HEK293 (cell line): Measurements from ENCODE around the gene POLR2E.

Source experiments
- CTCF ChIA-PET: fragments of 350-600 bp; formaldehyde crosslinking; extraction: SDS; loops from one replicate; lab custom pipeline; 2021; ENCODE audit warnings: antibody characterized with exemption; lab: Yijun Ruan, JAX
- POLR2A ChIA-PET: fragments of 300-600 bp; formaldehyde crosslinking; extraction: SDS; loops from one replicate; lab custom pipeline; 2020; ENCODE audit warnings: antibody characterized with exemption, inconsistent platforms; lab: Yijun Ruan, JAX
- H3K27ac ChIP-seq: fragments of 200-500 bp; sonication (Bioruptor generic); 2 replicates; pipeline ENCODE4 v1.5.1; 2014; ENCODE audit warnings: low read depth, low read length, control low read depth, inconsistent platforms; ENCODE audit errors: extremely low read depth
- H3K36me3 ChIP-seq, 2 experiments: fragments of 200-500 bp in 1 of 2; sonication (Bioruptor generic) in 1 of 2; 1 replicate in 1 of 2; 2 replicates in 1 of 2; pipeline ENCODE4 v1.5.1; 2014 to 2017; ENCODE audit warnings: inconsistent platforms in 2 of 2, low read length in 2 of 2; ENCODE audit not compliant: control insufficient read depth in 2 of 2, insufficient read depth in 1 of 2
- H3K4me1 ChIP-seq: fragments of 200-500 bp; sonication (Bioruptor generic); 2 replicates; pipeline ENCODE4 v1.5.1; 2014; ENCODE audit warnings: mild to moderate bottlenecking, low read length, inconsistent platforms; ENCODE audit not compliant: control insufficient read depth, insufficient read depth
- H3K4me3 ChIP-seq: 2 replicates; pipeline ENCODE4 v1.5.1; 2011; ENCODE audit warnings: low read depth, mild to moderate bottlenecking, control low read depth, low read length, moderate library complexity
- H3K9me3 ChIP-seq: fragments of 200-500 bp; sonication (Bioruptor generic); 2 replicates; pipeline ENCODE4 v1.5.1; 2014; ENCODE audit warnings: low read depth, low read length, inconsistent platforms; ENCODE audit not compliant: control insufficient read depth, insufficient read depth
- EGR2 ChIP-seq: fragments of 450-650 bp; formaldehyde crosslinking; IDR thresholded peaks from 2 replicates; pipeline ENCODE4 v1.5.1; 2016; ENCODE audit warnings: low read depth, missing biosample characterization, missing genetic modification characterization
- KLF16 ChIP-seq: fragments of 450-650 bp; formaldehyde crosslinking; IDR thresholded peaks from 2 replicates; pipeline ENCODE4 v1.5.1; 2017; ENCODE audit warnings: missing biosample characterization, missing genetic modification characterization
- MZF1 ChIP-seq: fragments of 450-650 bp; formaldehyde crosslinking; IDR thresholded peaks from 2 replicates; pipeline ENCODE4 v1.5.1; 2017; ENCODE audit warnings: missing biosample characterization, missing genetic modification characterization, borderline replicate concordance
- SP3 ChIP-seq: fragments of 450-650 bp; formaldehyde crosslinking; IDR thresholded peaks from 2 replicates; pipeline ENCODE4 v1.5.1; 2016; ENCODE audit warnings: missing biosample characterization, missing genetic modification characterization
- ZBTB6 ChIP-seq: fragments of 450-650 bp; formaldehyde crosslinking; IDR thresholded peaks from 2 replicates; pipeline ENCODE4 v1.5.1; 2017; ENCODE audit warnings: missing biosample characterization, missing genetic modification characterization
- ZFP37 ChIP-seq: fragments of 450-650 bp; formaldehyde crosslinking; IDR thresholded peaks from 2 replicates; pipeline ENCODE4 v1.5.1; 2016; ENCODE audit warnings: missing biosample characterization, missing genetic modification characterization
- ZIC2 ChIP-seq: fragments of 450-650 bp; formaldehyde crosslinking; IDR thresholded peaks from 2 replicates; pipeline ENCODE4 v1.5.1; 2016; ENCODE audit warnings: missing biosample characterization, missing genetic modification characterization
- ZNF16 ChIP-seq: fragments of 450-650 bp; formaldehyde crosslinking; IDR thresholded peaks from 2 replicates; pipeline ENCODE4 v1.5.1; 2016; ENCODE audit warnings: low read depth, missing biosample characterization, missing genetic modification characterization
- ZNF174 ChIP-seq: fragments of 450-650 bp; formaldehyde crosslinking; IDR thresholded peaks from 2 replicates; pipeline ENCODE4 v1.5.0; 2017; ENCODE audit warnings: missing biosample characterization, mild to moderate bottlenecking, missing genetic modification characterization
- ZNF18 ChIP-seq: fragments of 450-650 bp; formaldehyde crosslinking; IDR thresholded peaks from 2 replicates; pipeline ENCODE4 v1.5.1; 2016; ENCODE audit warnings: missing biosample characterization, missing genetic modification characterization
- ZNF19 ChIP-seq: fragments of 450-650 bp; formaldehyde crosslinking; IDR thresholded peaks from 2 replicates; pipeline ENCODE4; 2016; ENCODE audit warnings: missing biosample characterization, missing genetic modification characterization, low read depth
- ZNF211 ChIP-seq: fragments of 450-650 bp; formaldehyde crosslinking; IDR thresholded peaks from 2 replicates; pipeline ENCODE4 v1.5.1; 2016; ENCODE audit warnings: low read depth, missing biosample characterization, missing genetic modification characterization
- ZNF311 ChIP-seq: fragments of 450-650 bp; formaldehyde crosslinking; IDR thresholded peaks from 2 replicates; pipeline ENCODE4 v1.5.1; 2017; ENCODE audit warnings: missing biosample characterization, missing genetic modification characterization, borderline replicate concordance
- ZNF514 ChIP-seq: fragments of 450-650 bp; formaldehyde crosslinking; IDR thresholded peaks from 2 replicates; pipeline ENCODE4 v1.5.1; 2016; ENCODE audit warnings: missing biosample characterization, missing genetic modification characterization
- ZNF555 ChIP-seq: fragments of 450-650 bp; formaldehyde crosslinking; conservative IDR thresholded peaks from 2 replicates; pipeline ENCODE4 v1.5.1; 2017; ENCODE audit warnings: missing biosample characterization, mild to moderate bottlenecking, missing genetic modification characterization, inconsistent platforms
- ZNF561 ChIP-seq: fragments of 450-650 bp; IDR thresholded peaks from 2 replicates; pipeline ENCODE4 v1.5.1; 2018; ENCODE audit warnings: missing biosample characterization, missing genetic modification characterization, borderline replicate concordance
- ZNF704 ChIP-seq: fragments of 450-650 bp; formaldehyde crosslinking; IDR thresholded peaks from 2 replicates; pipeline ENCODE4 v1.5.1; 2016; ENCODE audit warnings: missing biosample characterization, missing genetic modification characterization
- ZNF707 ChIP-seq: fragments of 450-650 bp; formaldehyde crosslinking; IDR thresholded peaks from 2 replicates; pipeline ENCODE4 v1.5.1; 2016; ENCODE audit warnings: missing biosample characterization, missing genetic modification characterization
- ZNF768 ChIP-seq: fragments of 450-650 bp; formaldehyde crosslinking; IDR thresholded peaks from 2 replicates; pipeline ENCODE4 v1.5.1; 2018; ENCODE audit warnings: missing biosample characterization, mild to moderate bottlenecking, missing genetic modification characterization
- ZNF830 ChIP-seq: fragments of 450-650 bp; IDR thresholded peaks from 2 replicates; pipeline ENCODE4 v1.5.0; 2018; ENCODE audit warnings: missing biosample characterization, missing genetic modification characterization, low read depth, mild to moderate bottlenecking, moderate library complexity

Gene POLR2E

GRCh38 chr19:1101337-1101698 is 6.1 kb upstream of the POLR2E start:
- H3K9me3 ChIP-seq: no peaks in the 10 kb centered on the region
- H3K27ac ChIP-seq: no peak overlapping the region
- POLR2A ChIA-PET: no interaction called here
- peaks cover 0 to 13% of the 10 kb centered on the region in 2 experiments; a peak in 1 of 3 replicates for H3K36me3 ChIP-seq
- CTCF ChIA-PET: interaction anchor here (0.6 to 1.1 kb wide), 5 partner anchors 11 to 178 kb away, joined by 3 to 4 read pairs (median 4); no protein-coding TSS in a partner anchor
- no peaks in the 10 kb centered on the region; the same call in 1 of the 2 replicates for H3K4me1 ChIP-seq
- no peak overlapping the region for H3K4me3 ChIP-seq
- TF ChIP-seq ZNF830 (tag by site-specific recombination): no peak
- TF ChIP-seq ZNF18 (tag by site-specific recombination): 0 out of 2 replicates have a peak, but pooled peaks have one; percentile 5
- peak; percentile 64; the same call in 1 of the 2 replicates for TF ChIP-seq ZBTB6 (tag by site-specific recombination)

GRCh38 chr19:1098177-1099051 is 3.2 kb upstream of the POLR2E start:
- no peak overlapping the region for H3K27ac ChIP-seq
- H3K4me1 ChIP-seq: peaks cover 4% of the 10 kb centered on the region; the same call in 1 of the 2 replicates
- no peak overlapping the region for H3K4me3 ChIP-seq
- CTCF ChIA-PET: interaction anchor here (0.5 to 1.2 kb wide), 4 partner anchors 97 to 511 kb away, joined by 3 to 6 read pairs (median 4); no protein-coding TSS in a partner anchor
- no peaks in the 10 kb centered on the region for H3K9me3 ChIP-seq
- H3K36me3 ChIP-seq: peaks cover 2 to 8% of the 10 kb centered on the region in 2 experiments; a peak in 2 of 3 replicates
- POLR2A ChIA-PET: no interaction called here
- no peak for TF ChIP-seq ZNF707 (tag by site-specific recombination)
- no peak for TF ChIP-seq ZNF19 (tag by site-specific recombination)
- TF ChIP-seq ZFP37: no peak
- no peak for TF ChIP-seq MZF1 (tag by site-specific recombination)
- no peak for TF ChIP-seq KLF16 (tag by site-specific recombination)
- no peak for TF ChIP-seq SP3 (tag by site-specific recombination)
- TF ChIP-seq ZIC2 (tag by site-specific recombination): no peak
- TF ChIP-seq ZNF561 (tag by site-specific recombination): no peak
- TF ChIP-seq ZNF174 (tag by site-specific recombination): no peak
- no peak for TF ChIP-seq ZNF311 (tag by site-specific recombination)
- TF ChIP-seq ZNF704 (tag by site-specific recombination): no peak
- TF ChIP-seq ZNF211 (tag by site-specific recombination): no peak
- TF ChIP-seq ZNF16: no peak
- peak; percentile 17; the same call in 1 of the 2 replicates for TF ChIP-seq EGR2 (tag by site-specific recombination)
- TF ChIP-seq ZNF514 (tag by site-specific recombination): no peak
- TF ChIP-seq ZNF555 (tag by site-specific recombination): no peak
- peak; percentile 73; the same call in 1 of the 2 replicates for TF ChIP-seq ZNF768 (tag by site-specific recombination)
